GM12874 (cell line): ENCODE results near the gene BCAR1.

Source experiments
- CTCF ChIP-seq: IDR thresholded peaks from 2 replicates; pipeline ENCODE4 v1.5.1; 2011; ENCODE audit warnings: low read depth, mild to moderate bottlenecking, control low read depth, low read length, moderate library complexity; ENCODE audit not compliant: insufficient read depth

Gene BCAR1

GRCh38 chr16:75266738-75267630 is 15.6 kb upstream of the BCAR1 start:
- TF ChIP-seq CTCF: no peak

GRCh38 chr16:75265911-75266701 is 14.7 kb upstream of the BCAR1 start:
- no peak for TF ChIP-seq CTCF

- no peak for TF ChIP-seq CTCF
Measured at GRCh38 chr16:75264999-75265910, 13.8 kb upstream of the BCAR1 start.

GRCh38 chr16:75264457-75264998 is 13.1 kb upstream of the BCAR1 start:
- no peak for TF ChIP-seq CTCF

- no peak for TF ChIP-seq CTCF
Measured at GRCh38 chr16:75263963-75264445, 12.6 kb upstream of the BCAR1 start.

GRCh38 chr16:75263291-75263962 is 12.0 kb upstream of the BCAR1 start:
- no peak for TF ChIP-seq CTCF
